ENCODE results near the gene HUNK. TPM values are rescaled to one million over a fixed set of nuclear protein-coding genes. Genes with fewer than 3 reads are reported as not detected.

HUNK gene
- total RNA-seq, 1 experiment from 2014 or later = not detected

- TF ChIP-seq CTCF (conservative IDR thresholded peaks at IDR 0.05) (no peak), EZH2 (IDR thresholded peaks at IDR 0.05; ENCODE audit: low read depth) (no peak)
- POLR2A ChIA-PET (ENCODE audit: unreplicated experiment) = no interaction called here
- no peak for DNase-seq
- Histone ChIP-seq H3K4me1 (replicated peaks; ENCODE audit: insufficient read depth) (no peaks in the 10 kb centered on the region), H3K79me2 (ENCODE audit: low read depth) (no peaks in the 10 kb centered on the region), H3K9me2 (ENCODE audit: insufficient read depth) (no peaks in the 10 kb centered on the region), H4K20me1 (ENCODE audit: insufficient read depth) (no peaks in the 10 kb centered on the region), H3K27ac (no peak overlapping the region), H3K4me2 (no peak overlapping the region), H3K4me3 (no peak overlapping the region), H3K9me3 (ENCODE audit: insufficient read depth, low read depth) (no peaks in the 10 kb centered on the region), H3K27me3 (ENCODE audit: insufficient read depth, low read depth) (no peaks in the 10 kb centered on the region; the same call in 1 of the 2 replicates), H3F3A (ENCODE audit: insufficient read depth, low read depth) (no peaks in the 10 kb centered on the region), H3K36me3 (ENCODE audit: low read depth) (no peaks in the 10 kb centered on the region), H2AFZ (no peak overlapping the region)
- intact Hi-C loops (cut with micrococcal nuclease; ENCODE audit: unreplicated experiment) = no loop called here
- CTCF ChIA-PET = no interaction called here
- BruUV-seq (replicated peaks) = no TSS peak
Observed at GRCh38 chr21:31837041-31837440, 35.8 kb upstream of the HUNK start.

- Histone ChIP-seq H3K4me1 (replicated peaks; ENCODE audit: insufficient read depth) (no peaks in the 10 kb centered on the region), H3K27ac (no peak overlapping the region), H3K36me3 (ENCODE audit: low read depth) (no peaks in the 10 kb centered on the region), H3K27me3 (ENCODE audit: insufficient read depth, low read depth) (no peaks in the 10 kb centered on the region; the same call in 1 of the 2 replicates), H2AFZ (no peak overlapping the region), H3K79me2 (ENCODE audit: low read depth) (no peaks in the 10 kb centered on the region), H3K4me3 (no peak overlapping the region), H3K4me2 (no peak overlapping the region), H4K20me1 (ENCODE audit: insufficient read depth) (no peaks in the 10 kb centered on the region), H3K9me3 (ENCODE audit: insufficient read depth, low read depth) (no peaks in the 10 kb centered on the region), H3F3A (ENCODE audit: insufficient read depth, low read depth) (no peaks in the 10 kb centered on the region), H3K9me2 (ENCODE audit: insufficient read depth) (no peaks in the 10 kb centered on the region)
- no TSS peak for BruUV-seq (replicated peaks)
- intact Hi-C loops (cut with micrococcal nuclease; ENCODE audit: unreplicated experiment) = no loop called here
- TF ChIP-seq CTCF (conservative IDR thresholded peaks at IDR 0.05) = no peak
- TF ChIP-seq EZH2 (IDR thresholded peaks at IDR 0.05; ENCODE audit: low read depth) = no peak
- ChIA-PET CTCF (no interaction called here), POLR2A (ENCODE audit: unreplicated experiment) (no interaction called here)
- DNase-seq = no peak
Observed at GRCh38 chr21:31837618-31838390, 35.0 kb upstream of the HUNK start.

GRCh38 chr21:31838586-31839355 lies 34.0 kb upstream of the HUNK start:
- intact Hi-C loops (cut with micrococcal nuclease; ENCODE audit: unreplicated experiment) = no loop called here
- POLR2A ChIA-PET (ENCODE audit: unreplicated experiment) = no interaction called here
- H3K9me3 ChIP-seq (ENCODE audit: insufficient read depth, low read depth) = no peaks in the 10 kb centered on the region
- H3K4me1 ChIP-seq (replicated peaks; ENCODE audit: insufficient read depth) = no peaks in the 10 kb centered on the region
- no peaks in the 10 kb centered on the region; the same call in 1 of the 2 replicates for H3K27me3 ChIP-seq (ENCODE audit: insufficient read depth, low read depth)
- H3K27ac ChIP-seq = no peak overlapping the region
- H3K79me2 ChIP-seq (ENCODE audit: low read depth) = no peaks in the 10 kb centered on the region
- no peaks in the 10 kb centered on the region for H3F3A ChIP-seq (ENCODE audit: insufficient read depth, low read depth)
- no peak for TF ChIP-seq CTCF (conservative IDR thresholded peaks at IDR 0.05)
- no peak for TF ChIP-seq EZH2 (IDR thresholded peaks at IDR 0.05; ENCODE audit: low read depth)
- no peak for DNase-seq
- no peak overlapping the region for H3K4me2 ChIP-seq
- H3K9me2 ChIP-seq (ENCODE audit: insufficient read depth) = no peaks in the 10 kb centered on the region
- H3K4me3 ChIP-seq = no peak overlapping the region
- H4K20me1 ChIP-seq (ENCODE audit: insufficient read depth) = no peaks in the 10 kb centered on the region
- BruUV-seq (replicated peaks) = no TSS peak
- CTCF ChIA-PET = no interaction called here
- H3K36me3 ChIP-seq (ENCODE audit: low read depth) = no peaks in the 10 kb centered on the region
- no peak overlapping the region for H2AFZ ChIP-seq

Measured in PC-9 (cell line).